Prostate gland (tissue), 2 donors: Measurements from ENCODE around the gene RNF186. TPM values are rescaled to one million over a fixed set of nuclear protein-coding genes. Genes with fewer than 3 reads are reported as not detected.

Source experiments
- DNase-seq: peaks from one replicate; pipeline ENCODE4 v3.0.0-alpha.2; 2019; ENCODE audit warnings: low spot score
- H3K27ac ChIP-seq, 2 donors: fragments of 200-600 bp; sonication (generic); 2 replicates each; pipeline ENCODE4 v1.5.1; 2017 to 2019
- H3K27me3 ChIP-seq: fragments of 200-600 bp; sonication (generic); replicated peaks from 2 replicates; pipeline ENCODE4 v1.5.1; 2019; ENCODE audit not compliant: insufficient read depth
- H3K36me3 ChIP-seq, 2 donors: fragments of 200-600 bp; sonication (generic); 1 replicate in 1 of 2; 2 replicates in 1 of 2; pipeline versions ENCODE4 v1.5.1 to v1.8.1; 2017 to 2019
- H3K4me1 ChIP-seq: fragments of 200-600 bp; sonication (generic); replicated peaks from 2 replicates; pipeline ENCODE4 v1.5.1; 2019
- H3K4me3 ChIP-seq, 2 donors: fragments of 200-600 bp; sonication (generic); 2 replicates each; pipeline ENCODE4 v1.5.1; 2017 to 2019
- H3K9me3 ChIP-seq: fragments of 200-600 bp; sonication (generic); 2 replicates; pipeline ENCODE4 v1.5.1; 2017
- POLR2A ChIP-seq: fragments of 450-650 bp; IDR thresholded peaks from one replicate; pipeline ENCODE4 v1.6.1; 2016; ENCODE audit warnings: antibody characterized with exemption, mild to moderate bottlenecking
- POLR2AphosphoS5 ChIP-seq: sonication (generic); formaldehyde crosslinking; IDR thresholded peaks from one replicate; pipeline ENCODE4 v1.6.1; 2017; ENCODE audit warnings: antibody characterized with exemption
- WGBS: methylation state at CpG from one replicate; pipeline ENCODE4 v1.1.5; 2018; 5-methylcytosine and 5-hydroxymethylcytosine counted together
- intact Hi-C: fragments of 100-400 bp; cut with DNase I; formaldehyde crosslinking; loops from one replicate; pipeline ENCODE4 v1.14.2; 2022
- total RNA-seq, 2 donors: library from RNA; depleted of rRNA; stranded (reverse); fragments of >200 nt; gene quantifications; one replicate each; pipeline ENCODE4 v1.1.0, GENCODE V29; 2016
- TF ChIP-seq, protein P1 (sequence below), 4 experiments: fragments of 200-600 bp in 2 of 4; fragments of 450-650 bp in 2 of 4; sonication (generic) in 2 of 4; IDR thresholded peaks; 1 replicate in 3 of 4; 2 replicates in 1 of 4; pipeline ENCODE4 v1.5.1; 2016 to 2019; ENCODE audit warnings: antibody characterized with exemption in 4 of 4, mild to moderate bottlenecking in 2 of 4, moderate library complexity in 2 of 4

The RNF186 gene
- total RNA-seq, 2 donors from 2014 or later, result not detected

DNA sequence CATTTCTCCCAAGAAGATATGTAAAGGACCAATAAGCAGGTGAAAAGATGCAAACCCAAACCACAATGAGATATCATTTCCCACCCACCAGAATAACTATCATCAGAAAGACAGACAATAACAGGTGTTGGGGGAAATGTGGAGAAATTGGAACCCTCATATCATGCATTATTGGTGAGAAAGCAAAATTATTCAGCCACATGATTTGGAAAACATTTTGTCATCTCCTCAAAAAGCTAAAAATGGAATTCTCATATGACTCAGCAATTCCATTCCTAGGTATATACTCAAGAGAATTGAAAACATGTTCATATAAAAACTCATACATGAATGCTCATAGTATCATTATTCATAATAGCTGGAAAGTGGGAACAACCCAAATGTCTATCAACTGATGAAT, 25.1 kb upstream of the RNF186 start:
- Histone ChIP-seq H3K9me3 (no peaks in the 10 kb centered on the region), H3K36me3 (no peaks in the 10 kb centered on the region), H3K4me1 (no peaks in the 10 kb centered on the region), H3K27ac (no peak overlapping the region), H3K4me3 (no peak overlapping the region), H3K27me3 (no peaks in the 10 kb centered on the region)
- intact Hi-C loops, result no loop called here
- no peak for DNase-seq
- TF ChIP-seq POLR2A, result no peak
- TF ChIP-seq, protein P1, sequence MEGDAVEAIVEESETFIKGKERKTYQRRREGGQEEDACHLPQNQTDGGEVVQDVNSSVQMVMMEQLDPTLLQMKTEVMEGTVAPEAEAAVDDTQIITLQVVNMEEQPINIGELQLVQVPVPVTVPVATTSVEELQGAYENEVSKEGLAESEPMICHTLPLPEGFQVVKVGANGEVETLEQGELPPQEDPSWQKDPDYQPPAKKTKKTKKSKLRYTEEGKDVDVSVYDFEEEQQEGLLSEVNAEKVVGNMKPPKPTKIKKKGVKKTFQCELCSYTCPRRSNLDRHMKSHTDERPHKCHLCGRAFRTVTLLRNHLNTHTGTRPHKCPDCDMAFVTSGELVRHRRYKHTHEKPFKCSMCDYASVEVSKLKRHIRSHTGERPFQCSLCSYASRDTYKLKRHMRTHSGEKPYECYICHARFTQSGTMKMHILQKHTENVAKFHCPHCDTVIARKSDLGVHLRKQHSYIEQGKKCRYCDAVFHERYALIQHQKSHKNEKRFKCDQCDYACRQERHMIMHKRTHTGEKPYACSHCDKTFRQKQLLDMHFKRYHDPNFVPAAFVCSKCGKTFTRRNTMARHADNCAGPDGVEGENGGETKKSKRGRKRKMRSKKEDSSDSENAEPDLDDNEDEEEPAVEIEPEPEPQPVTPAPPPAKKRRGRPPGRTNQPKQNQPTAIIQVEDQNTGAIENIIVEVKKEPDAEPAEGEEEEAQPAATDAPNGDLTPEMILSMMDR (IDR thresholded peaks at IDR 0.05), result no peak
- TF ChIP-seq POLR2AphosphoS5, result no peak

DNA sequence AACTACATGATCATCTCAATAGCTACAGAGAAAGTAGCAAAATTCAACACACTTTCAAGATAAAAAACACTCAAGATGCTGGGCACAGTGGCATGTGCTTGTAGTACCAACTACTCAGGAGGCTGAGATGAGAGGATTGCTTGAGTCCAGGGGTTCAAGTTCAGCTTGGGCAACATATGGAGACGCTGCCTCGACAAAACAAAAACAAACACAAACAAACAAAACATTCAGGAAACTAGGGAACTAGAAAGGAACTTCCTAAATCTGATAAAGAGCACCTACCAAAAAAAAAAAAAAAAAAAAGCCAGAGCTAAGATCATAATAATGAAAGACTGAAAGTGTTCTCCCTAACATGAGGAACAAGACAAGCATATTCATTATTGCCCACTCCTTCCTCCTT, 22.8 kb upstream of the RNF186 start:
- 66% methylated on average over 2 of the region's 2 CpGs for WGBS
- TF ChIP-seq, protein P1 (IDR thresholded peaks at IDR 0.05), result no peak
- TF ChIP-seq POLR2A, result no peak
- TF ChIP-seq POLR2AphosphoS5, result no peak

DNA sequence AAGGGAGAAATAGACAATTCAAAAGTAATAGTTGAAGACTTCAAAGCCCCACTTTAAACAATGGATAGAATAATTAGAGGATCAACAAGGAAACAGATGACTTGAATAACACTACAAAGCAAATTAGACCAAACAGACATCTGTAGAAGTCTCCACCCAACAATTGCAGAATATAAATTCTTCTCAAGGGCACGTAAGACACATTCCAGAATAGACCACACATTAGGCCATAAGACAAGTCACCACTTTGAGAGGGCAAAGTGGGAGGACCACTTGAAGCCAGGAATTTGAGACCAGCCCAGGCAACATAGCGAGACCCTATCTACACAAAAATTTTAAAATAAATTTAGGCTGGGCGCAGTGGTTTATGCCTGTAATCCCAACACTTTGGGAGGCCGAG, 20.5 kb upstream of the RNF186 start:
- Histone ChIP-seq H3K36me3 (no peaks in the 10 kb centered on the region), H3K9me3 (no peaks in the 10 kb centered on the region), H3K4me3 (no peak overlapping the region), H3K27me3 (no peaks in the 10 kb centered on the region), H3K4me1 (no peaks in the 10 kb centered on the region), H3K27ac (no peak overlapping the region)
- WGBS, result 84% methylated on average over 4 of the region's 4 CpGs
- intact Hi-C loops, result no loop called here
- no peak for DNase-seq
- TF ChIP-seq POLR2AphosphoS5 (no peak), POLR2A (no peak)
- TF ChIP-seq, protein P1 (IDR thresholded peaks at IDR 0.05), result no peak

More for the DNA sequence above, 22.8 kb upstream of the RNF186 start:
- Histone ChIP-seq H3K27ac (no peak overlapping the region), H3K27me3 (no peaks in the 10 kb centered on the region), H3K4me1 (no peaks in the 10 kb centered on the region), H3K9me3 (no peaks in the 10 kb centered on the region), H3K36me3 (no peaks in the 10 kb centered on the region), H3K4me3 (no peak overlapping the region)
- no peak for DNase-seq
- intact Hi-C loops, result no loop called here

DNA sequence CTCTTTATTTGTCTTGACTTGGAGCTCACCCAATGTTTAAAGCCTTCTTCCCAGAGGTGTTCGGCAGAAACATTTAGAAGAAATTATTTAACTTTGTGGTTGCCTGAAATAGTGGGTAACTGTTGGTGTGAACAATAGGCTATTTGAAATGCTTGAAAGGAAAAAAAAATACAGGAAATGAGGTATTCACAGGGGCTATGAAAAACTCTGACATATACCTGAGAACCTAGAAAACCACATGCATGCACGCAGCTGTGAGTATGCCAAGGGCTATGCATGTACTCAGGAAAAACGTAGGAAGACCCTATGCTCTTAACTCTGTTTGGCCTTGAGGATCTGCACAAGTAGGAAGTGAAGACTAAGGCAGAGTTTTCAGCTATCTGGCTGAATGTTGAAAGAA, 16.4 kb upstream of the RNF186 start:
- H3K27me3 ChIP-seq, result no peaks in the 10 kb centered on the region
- no peak for DNase-seq
- WGBS, result 56% methylated on average over 3 of the region's 3 CpGs
- no peak overlapping the region for H3K27ac ChIP-seq
- intact Hi-C loops, result no loop called here
- no peak overlapping the region for H3K4me3 ChIP-seq
- H3K9me3 ChIP-seq, result no peaks in the 10 kb centered on the region
- TF ChIP-seq, protein P1 (IDR thresholded peaks at IDR 0.05), result no peak
- no peaks in the 10 kb centered on the region for H3K4me1 ChIP-seq
- no peaks in the 10 kb centered on the region for H3K36me3 ChIP-seq

DNA sequence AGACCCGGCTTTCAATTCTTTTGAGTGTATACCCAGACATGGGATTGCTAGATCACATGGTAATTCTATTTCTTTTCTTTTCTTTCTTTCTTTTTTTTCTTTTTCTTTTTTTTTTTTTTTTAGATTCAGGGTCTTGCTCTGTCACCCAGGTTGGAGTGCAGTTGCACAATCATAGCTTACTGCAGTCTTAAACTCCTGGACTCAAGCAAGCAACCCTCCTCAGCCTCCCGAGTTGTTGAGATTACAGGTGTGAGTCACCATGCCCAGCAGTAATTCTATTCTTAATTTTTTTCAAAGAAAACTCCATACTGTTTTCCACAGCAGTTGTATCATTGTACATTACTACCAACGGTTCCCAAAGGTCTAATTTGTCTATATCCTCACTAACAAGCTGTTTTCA, 13.5 kb upstream of the RNF186 start:
- H3K27ac ChIP-seq, result no peak overlapping the region
- 82% methylated on average over 3 of the region's 3 CpGs for WGBS
- H3K36me3 ChIP-seq, result no peaks in the 10 kb centered on the region
- TF ChIP-seq, protein P1 (IDR thresholded peaks at IDR 0.05), result no peak
- TF ChIP-seq POLR2A (no peak), POLR2AphosphoS5 (no peak)
- H3K27me3 ChIP-seq, result no peaks in the 10 kb centered on the region
- no peak overlapping the region for H3K4me3 ChIP-seq
- no peak for DNase-seq
- intact Hi-C loops, result no loop called here
- H3K4me1 ChIP-seq, result no peaks in the 10 kb centered on the region
- no peaks in the 10 kb centered on the region for H3K9me3 ChIP-seq
